ENCODE data around the gene DNAH14. TPM values are rescaled to one million over a fixed set of nuclear protein-coding genes. Genes with fewer than 3 reads are reported as not detected.

DNAH14 gene
- total and polyA plus RNA-seq, 2 of the 13 experiments (the other 11 are each of a cell fraction or from before 2014, with no cell fraction given), result 4.5 to 27.5 TPM

GRCh38 chr1:224929335-224930237 lies at the start of gene DNAH14 (continued):
- TF ChIP-seq CENPBD1 (CRISPR knock-in tag; IDR thresholded peaks at IDR 0.05; ENCODE audit: borderline replicate concordance, low read depth), result no peak; the same call in 1 of the 2 replicates
- TF ChIP-seq MTF1 (CRISPR knock-in tag; IDR thresholded peaks at IDR 0.05), result peak; percentile 87
- peak; percentile 96 for TF ChIP-seq ZNF501 (CRISPR knock-in tag; IDR thresholded peaks at IDR 0.05)
- TF ChIP-seq HIVEP1 (CRISPR knock-in tag; IDR thresholded peaks at IDR 0.05), result peak; percentile 93
- peak; percentile 47; the same call in 1 of the 2 replicates for TF ChIP-seq ELF3 (CRISPR knock-in tag; IDR thresholded peaks at IDR 0.05)
- 0 out of 2 replicates have a peak, but pooled peaks have one; percentile 28 for TF ChIP-seq ZFYVE20 (CRISPR knock-in tag; IDR thresholded peaks at IDR 0.05; ENCODE audit: borderline replicate concordance, low read depth)
- TF ChIP-seq ZBTB38 (CRISPR knock-in tag; IDR thresholded peaks at IDR 0.05), result peak; percentile 95
- peak; percentile 85 for TF ChIP-seq ZNF503 (CRISPR knock-in tag; IDR thresholded peaks at IDR 0.05)
- peak; percentile 79 for TF ChIP-seq ZMYM3 (CRISPR knock-in tag; IDR thresholded peaks at IDR 0.05)
- peak; percentile 67; the same call in 1 of the 2 replicates for TF ChIP-seq TSC22D2 (CRISPR knock-in tag; IDR thresholded peaks at IDR 0.05; ENCODE audit: borderline replicate concordance)
- TF ChIP-seq REXO4 (CRISPR knock-in tag; IDR thresholded peaks at IDR 0.05; ENCODE audit: borderline replicate concordance), result peak; percentile 95; the same call in 1 of the 2 replicates
- peak; percentile 82; the same call in 1 of the 2 replicates for TF ChIP-seq ZNF780A (CRISPR knock-in tag; IDR thresholded peaks at IDR 0.05)
- peak; percentile 92 for TF ChIP-seq HOXA3 (CRISPR knock-in tag; IDR thresholded peaks at IDR 0.05)
- peak; percentile 90 for TF ChIP-seq ZNF574 (CRISPR knock-in tag; IDR thresholded peaks at IDR 0.05)
- TF ChIP-seq PITX1 (CRISPR knock-in tag; IDR thresholded peaks at IDR 0.05), result peak; percentile 74
- peak; percentile 98 for TF ChIP-seq UBTF (CRISPR knock-in tag; IDR thresholded peaks at IDR 0.05)
- TF ChIP-seq, protein P1, sequence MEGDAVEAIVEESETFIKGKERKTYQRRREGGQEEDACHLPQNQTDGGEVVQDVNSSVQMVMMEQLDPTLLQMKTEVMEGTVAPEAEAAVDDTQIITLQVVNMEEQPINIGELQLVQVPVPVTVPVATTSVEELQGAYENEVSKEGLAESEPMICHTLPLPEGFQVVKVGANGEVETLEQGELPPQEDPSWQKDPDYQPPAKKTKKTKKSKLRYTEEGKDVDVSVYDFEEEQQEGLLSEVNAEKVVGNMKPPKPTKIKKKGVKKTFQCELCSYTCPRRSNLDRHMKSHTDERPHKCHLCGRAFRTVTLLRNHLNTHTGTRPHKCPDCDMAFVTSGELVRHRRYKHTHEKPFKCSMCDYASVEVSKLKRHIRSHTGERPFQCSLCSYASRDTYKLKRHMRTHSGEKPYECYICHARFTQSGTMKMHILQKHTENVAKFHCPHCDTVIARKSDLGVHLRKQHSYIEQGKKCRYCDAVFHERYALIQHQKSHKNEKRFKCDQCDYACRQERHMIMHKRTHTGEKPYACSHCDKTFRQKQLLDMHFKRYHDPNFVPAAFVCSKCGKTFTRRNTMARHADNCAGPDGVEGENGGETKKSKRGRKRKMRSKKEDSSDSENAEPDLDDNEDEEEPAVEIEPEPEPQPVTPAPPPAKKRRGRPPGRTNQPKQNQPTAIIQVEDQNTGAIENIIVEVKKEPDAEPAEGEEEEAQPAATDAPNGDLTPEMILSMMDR (CRISPR knock-in tag; IDR thresholded peaks at IDR 0.05), result peak; percentile 39
- no peak for TF ChIP-seq ZNF775 (CRISPR knock-in tag; IDR thresholded peaks at IDR 0.05; ENCODE audit: borderline replicate concordance)
- peak; percentile 93 for TF ChIP-seq ZFP36L1 (CRISPR knock-in tag; IDR thresholded peaks at IDR 0.05)
